MM.1S (cell line): ENCODE results near the gene CNEP1R1.

Experiments
- DNase-seq: peaks from one replicate; pipeline ENCODE4 v3.0.0-alpha.2; 2015
- H2AFZ ChIP-seq: fragments of 300-600 bp; sonication (generic); 2 replicates; pipeline ENCODE4 v1.6.0; 2016; ENCODE audit warnings: antibody characterized with exemption, low read length
- H3F3A ChIP-seq: fragments of 300-600 bp; sonication (generic); 2 replicates; pipeline ENCODE4 v1.6.1; 2016; ENCODE audit warnings: mild to moderate bottlenecking, antibody characterized with exemption, low read length, moderate library complexity, mixed read lengths; ENCODE audit not compliant: insufficient read depth
- H3K27ac ChIP-seq: fragments of 300-600 bp; sonication (generic); 2 replicates; pipeline ENCODE4 v1.5.1; 2016; ENCODE audit warnings: mild to moderate bottlenecking, low read length
- H3K27me3 ChIP-seq: fragments of 300-600 bp; sonication (generic); replicated peaks from 2 replicates; pipeline ENCODE4 v1.6.0; 2016; ENCODE audit warnings: low read length; ENCODE audit not compliant: insufficient read depth
- H3K36me3 ChIP-seq: fragments of 300-600 bp; sonication (generic); replicated peaks from 2 replicates; pipeline ENCODE4 v1.6.1; 2016; ENCODE audit warnings: mild to moderate bottlenecking, low read length, mixed read lengths; ENCODE audit not compliant: insufficient read depth
- H3K4me1 ChIP-seq: fragments of 300-600 bp; sonication (generic); 2 replicates; pipeline ENCODE4 v1.6.1; 2016; ENCODE audit warnings: low read length, mixed read lengths
- H3K4me2 ChIP-seq: fragments of 300-600 bp; sonication (generic); 2 replicates; pipeline ENCODE4 v1.6.0; 2016; ENCODE audit warnings: low read depth, low read length
- H3K4me3 ChIP-seq: fragments of 300-600 bp; sonication (generic); 2 replicates; pipeline ENCODE4 v1.5.1; 2016; ENCODE audit warnings: low read length, mixed read lengths
- H3K79me2 ChIP-seq: fragments of 300-600 bp; sonication (generic); 2 replicates; pipeline ENCODE4 v1.6.1; 2016; ENCODE audit warnings: mixed run types, low read length, mixed read lengths
- H3K9ac ChIP-seq: fragments of 300-600 bp; sonication (generic); 2 replicates; pipeline ENCODE4 v1.6.1; 2016; ENCODE audit warnings: low read length, mixed read lengths
- H3K9me2 ChIP-seq: fragments of 300-600 bp; sonication (generic); replicated peaks from 2 replicates; pipeline ENCODE4 v1.6.1; 2016; ENCODE audit warnings: mild to moderate bottlenecking, low read length, mixed read lengths; ENCODE audit not compliant: insufficient read depth
- H3K9me3 ChIP-seq: fragments of 300-600 bp; sonication (generic); replicated peaks from 2 replicates; pipeline ENCODE4 v1.6.1; 2016; ENCODE audit warnings: mild to moderate bottlenecking, low read length, mixed read lengths; ENCODE audit not compliant: insufficient read depth
- H4K20me1 ChIP-seq: fragments of 300-600 bp; sonication (generic); 2 replicates; pipeline ENCODE4 v1.6.1; 2016; ENCODE audit warnings: mild to moderate bottlenecking, low read length, moderate library complexity, mixed read lengths; ENCODE audit not compliant: insufficient read depth
- CTCF ChIP-seq: fragments of 300-600 bp; sonication (generic); IDR thresholded peaks from 2 replicates; pipeline ENCODE4 v1.5.1; 2016; ENCODE audit warnings: antibody characterized with exemption, low read length, mixed read lengths
- EZH2 ChIP-seq: fragments of 300-600 bp; sonication (generic); optimal IDR thresholded peaks from 2 replicates; pipeline ENCODE3; 2017; ENCODE audit warnings: low read depth, mild to moderate bottlenecking, antibody characterized with exemption, low read length, mixed read lengths
- EZH2phosphoT487 ChIP-seq: fragments of 300-600 bp; sonication (generic); IDR thresholded peaks from 2 replicates; pipeline ENCODE4 v1.6.1; 2018; ENCODE audit warnings: antibody characterized with exemption, low read length

CNEP1R1 gene

GRCh38 chr16:49992825-49993224 lies 32.2 kb upstream of the CNEP1R1 start:
- TF ChIP-seq EZH2phosphoT487 (no peak), CTCF (no peak), EZH2 (no peak)
- H3K9ac ChIP-seq: no peak overlapping the region
- no peak overlapping the region for H3K4me2 ChIP-seq
- no peak overlapping the region for H3K27ac ChIP-seq
- peaks cover 12% of the 10 kb centered on the region for H3K4me1 ChIP-seq
- H3F3A ChIP-seq: 0 out of 2 replicates have a peak, but pooled peaks cover 6% of the 10 kb centered on the region
- H3K79me2 ChIP-seq: no peaks in the 10 kb centered on the region
- no peak overlapping the region for H3K4me3 ChIP-seq
- H3K27me3 ChIP-seq: no peaks in the 10 kb centered on the region
- H2AFZ ChIP-seq: no peak overlapping the region
- no peaks in the 10 kb centered on the region for H3K36me3 ChIP-seq
- H3K9me2 ChIP-seq: no peaks in the 10 kb centered on the region
- H4K20me1 ChIP-seq: no peaks in the 10 kb centered on the region
- no peak for DNase-seq
- no peaks in the 10 kb centered on the region for H3K9me3 ChIP-seq

GRCh38 chr16:49993579-49993978 lies 31.4 kb upstream of the CNEP1R1 start:
- Histone ChIP-seq H3K27me3 (no peaks in the 10 kb centered on the region), H3K9me2 (no peaks in the 10 kb centered on the region), H3K4me2 (no peak overlapping the region), H3K9ac (no peak overlapping the region), H3K4me3 (no peak overlapping the region), H4K20me1 (no peaks in the 10 kb centered on the region), H3K36me3 (no peaks in the 10 kb centered on the region), H3F3A (0 out of 2 replicates have a peak, but pooled peaks cover 5% of the 10 kb centered on the region), H2AFZ (no peak overlapping the region), H3K27ac (no peak overlapping the region), H3K79me2 (no peaks in the 10 kb centered on the region), H3K9me3 (no peaks in the 10 kb centered on the region), H3K4me1 (peaks cover 6% of the 10 kb centered on the region)
- no peak for DNase-seq
- no peak for TF ChIP-seq EZH2phosphoT487
- TF ChIP-seq EZH2: no peak
- no peak for TF ChIP-seq CTCF

- H3K4me1 ChIP-seq: peaks cover 2% of the 10 kb centered on the region
- no peaks in the 10 kb centered on the region for H3K9me2 ChIP-seq
- H3K4me3 ChIP-seq: no peak overlapping the region
- no peaks in the 10 kb centered on the region for H3K79me2 ChIP-seq
- 0 out of 2 replicates have a peak, but pooled peaks cover 1% of the 10 kb centered on the region for H3F3A ChIP-seq
- no peak for DNase-seq
- H3K4me2 ChIP-seq: no peak overlapping the region
- no peaks in the 10 kb centered on the region for H3K9me3 ChIP-seq
- H4K20me1 ChIP-seq: no peaks in the 10 kb centered on the region
- H2AFZ ChIP-seq: no peak overlapping the region
- no peak overlapping the region for H3K9ac ChIP-seq
- no peak overlapping the region for H3K27ac ChIP-seq
- H3K27me3 ChIP-seq: no peaks in the 10 kb centered on the region
- TF ChIP-seq EZH2phosphoT487: no peak
- H3K36me3 ChIP-seq: no peaks in the 10 kb centered on the region
Observed at GRCh38 chr16:49994006-49994405, 31.0 kb upstream of the CNEP1R1 start.

GRCh38 chr16:49995720-49996119 lies 29.3 kb upstream of the CNEP1R1 start:
- Histone ChIP-seq H2AFZ (no peak overlapping the region), H3K9ac (no peak overlapping the region), H3K27me3 (no peaks in the 10 kb centered on the region), H3K36me3 (no peaks in the 10 kb centered on the region), H3F3A (no peaks in the 10 kb centered on the region), H3K9me2 (no peaks in the 10 kb centered on the region), H3K79me2 (no peaks in the 10 kb centered on the region), H3K9me3 (no peaks in the 10 kb centered on the region), H4K20me1 (no peaks in the 10 kb centered on the region), H3K4me2 (no peak overlapping the region), H3K4me1 (no peaks in the 10 kb centered on the region), H3K4me3 (no peak overlapping the region), H3K27ac (no peak overlapping the region)
- TF ChIP-seq EZH2: no peak
- TF ChIP-seq CTCF: no peak
- DNase-seq: no peak
